Keratinocyte (primary cell): Measurements from ENCODE around the gene RHOBTB3. TPM values are rescaled to one million over a fixed set of nuclear protein-coding genes. Genes with fewer than 3 reads are reported as not detected.

Experiments used
- DNase-seq: peaks from one replicate; pipeline ENCODE4 v3.0.0-alpha.2; 2011; ENCODE audit warnings: low read depth, missing footprints, low spot score
- FAIRE-seq: peaks from 2 replicates; lab custom pipeline; 2011; peaks lifted over from hg19 to GRCh38; lab: Jason Lieb, UNC
- H2AFZ ChIP-seq: 2 replicates; pipeline ENCODE4 v1.6.0; 2012; ENCODE audit warnings: low read length, control low read depth, inconsistent platforms; ENCODE audit not compliant: control insufficient read depth
- H3K27ac ChIP-seq: 2 replicates; pipeline ENCODE4 v1.5.1; 2011; ENCODE audit warnings: low read length; ENCODE audit not compliant: control insufficient read depth, insufficient read depth
- H3K27me3 ChIP-seq: 3 replicates; pipeline ENCODE4 v1.6.0; 2011; ENCODE audit warnings: low read length; ENCODE audit not compliant: control insufficient read depth, insufficient read depth; ENCODE audit errors: extremely low read depth
- H3K36me3 ChIP-seq, 2 experiments: 2 replicates in 1 of 2; 3 replicates in 1 of 2; pipeline ENCODE4 v1.5.1; 2011; ENCODE audit warnings: low read length in 2 of 2, mild to moderate bottlenecking in 1 of 2; ENCODE audit not compliant: control insufficient read depth in 2 of 2, insufficient read depth in 2 of 2; ENCODE audit errors: extremely low read depth in 1 of 2
- H3K4me1 ChIP-seq: 3 replicates; pipeline ENCODE4 v1.5.1; 2011; ENCODE audit warnings: low read length; ENCODE audit not compliant: control insufficient read depth, insufficient read depth; ENCODE audit errors: extremely low read depth
- H3K4me2 ChIP-seq: 3 replicates; pipeline ENCODE4 v1.6.0; 2011; ENCODE audit warnings: low read depth, low read length; ENCODE audit not compliant: control insufficient read depth, insufficient read depth; ENCODE audit errors: extremely low read depth
- H3K4me3 ChIP-seq, 3 experiments: fragments of 200-600 bp in 1 of 3; sonication (generic) in 1 of 3; 2 replicates in 2 of 3; 3 replicates in 1 of 3; pipeline ENCODE4 v1.5.1; 2011 to 2016; ENCODE audit warnings: low read length in 3 of 3, mild to moderate bottlenecking in 3 of 3, control low read depth in 2 of 3, inconsistent platforms in 1 of 3, low read depth in 1 of 3, mixed read lengths in 1 of 3, mixed run types in 1 of 3, moderate library complexity in 1 of 3; ENCODE audit not compliant: control insufficient read depth in 2 of 3, insufficient read depth in 2 of 3; ENCODE audit errors: extremely low read depth in 1 of 3
- H3K79me2 ChIP-seq: 2 replicates; pipeline ENCODE4 v1.6.0; 2012; ENCODE audit warnings: low read length; ENCODE audit not compliant: control insufficient read depth, insufficient read depth
- H3K9ac ChIP-seq: 3 replicates; pipeline ENCODE4 v1.6.0; 2011; ENCODE audit warnings: low read length; ENCODE audit not compliant: control insufficient read depth, insufficient read depth; ENCODE audit errors: extremely low read depth
- H3K9me1 ChIP-seq: 3 replicates; pipeline ENCODE4 v1.6.0; 2011; ENCODE audit warnings: low read length; ENCODE audit not compliant: control insufficient read depth, insufficient read depth; ENCODE audit errors: extremely low read depth
- H3K9me3 ChIP-seq: 2 replicates; pipeline ENCODE4 v1.5.1; 2012; ENCODE audit warnings: low read depth, low read length; ENCODE audit not compliant: control insufficient read depth
- H4K20me1 ChIP-seq: 3 replicates; pipeline ENCODE4 v1.6.0; 2011; ENCODE audit warnings: low read length; ENCODE audit not compliant: control insufficient read depth, insufficient read depth; ENCODE audit errors: extremely low read depth
- CTCF ChIP-seq, 3 experiments: IDR thresholded peaks in 1 of 3; conservative IDR thresholded peaks in 1 of 3; optimal IDR thresholded peaks in 1 of 3; 2 replicates in 2 of 3; 3 replicates in 1 of 3; pipeline versions ENCODE3 to v1.5.1; 2011; ENCODE audit warnings: low read length in 3 of 3, mild to moderate bottlenecking in 3 of 3, moderate library complexity in 2 of 3, control low read depth in 1 of 3, inconsistent platforms in 1 of 3; ENCODE audit not compliant: insufficient read depth in 2 of 3; ENCODE audit errors: extremely low read depth in 1 of 3
- EZH2 ChIP-seq: IDR thresholded peaks from one replicate; pipeline ENCODE4 v1.6.1; 2012; ENCODE audit warnings: inconsistent platforms, mild to moderate bottlenecking, low read length, moderate library complexity
- dilution Hi-C: fragments of 300-500 bp; cut with MboI; formaldehyde crosslinking; loops from one replicate; pipeline ENCODE4 v1.7.0; 2020; ENCODE audit warnings: low sequenced_read_pairs; ENCODE audit not compliant: extremely low pct_ligation_motif_present
- polyA plus RNA-seq, 5 experiments: library from polyadenylated mRNA; depleted of rRNA in 3 of 5; stranded (reverse) in 3 of 5; stranded (forward) in 1 of 5; unstranded in 1 of 5; fragments of >200 nt; gene quantifications; 1 replicate in 1 of 5; 2 replicates in 3 of 5; 3 replicates in 1 of 5; pipeline versions ENCODE4 v1.2.1 to v1.2.3, GENCODE V29; 2011 to 2012; ENCODE audit warnings: missing spikeins in 2 of 5, low read depth in 1 of 5, low replicate concordance in 1 of 5

The RHOBTB3 gene
- polyA plus RNA-seq, 1 donor (not counting 4 experiments of a cell fraction or from before 2014, with no cell fraction given): 4.7 TPM

DNA sequence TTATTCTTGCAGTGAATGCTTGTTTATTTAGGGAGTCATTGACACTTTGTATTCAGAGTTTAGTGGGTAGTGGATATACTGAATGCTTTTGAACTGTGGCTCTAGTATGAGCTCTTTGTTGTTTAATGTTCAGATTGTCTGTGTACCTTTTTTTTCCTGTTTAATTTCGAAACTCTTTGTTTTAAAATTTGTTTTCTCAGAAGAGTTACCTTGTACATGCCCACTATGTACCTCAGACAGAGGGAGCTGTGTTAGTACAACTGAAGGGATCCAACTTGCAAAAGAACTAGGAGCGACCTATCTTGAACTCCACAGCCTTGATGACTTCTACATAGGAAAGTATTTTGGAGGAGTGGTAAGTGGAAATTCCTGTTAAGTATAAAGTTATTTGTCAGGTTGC lies 17.0 kb downstream of the RHOBTB3 start:
- no peak for DNase-seq
- TF ChIP-seq CTCF (optimal IDR thresholded peaks at IDR 0.05 in 1 of 3, IDR thresholded peaks at IDR 0.05 in 1 of 3, conservative IDR thresholded peaks at IDR 0.05 in 1 of 3; ENCODE audit: extremely low read depth in 1 of 3, insufficient read depth in 2 of 3, low read length in 3 of 3): no peak
- no peak for TF ChIP-seq EZH2
- H3K4me3 ChIP-seq: no peak overlapping the region
- H3K9me3 ChIP-seq: no peaks in the 10 kb centered on the region
- H4K20me1 ChIP-seq: no peaks in the 10 kb centered on the region
- H3K4me1 ChIP-seq: no peaks in the 10 kb centered on the region
- H3K9ac ChIP-seq: no peak overlapping the region
- H3K4me2 ChIP-seq: no peak overlapping the region
- no peaks in the 10 kb centered on the region for H3K9me1 ChIP-seq
- dilution Hi-C loops: no loop called here
- no peaks in the 10 kb centered on the region for H3K36me3 ChIP-seq
- no peak overlapping the region for H3K27ac ChIP-seq
- no peak for FAIRE-seq
- no peaks in the 10 kb centered on the region for H3K27me3 ChIP-seq
- H3K79me2 ChIP-seq: no peaks in the 10 kb centered on the region
- no peak overlapping the region for H2AFZ ChIP-seq

- H3K79me2 ChIP-seq: no peaks in the 10 kb centered on the region
- dilution Hi-C loops: no loop called here
- no peak for FAIRE-seq
These were observed 23.4 kb downstream of the RHOBTB3 start for GRCh38 chr5:95754545-95754944.

More at GRCh38 chr5:95754545-95754944, 23.4 kb downstream of the RHOBTB3 start:
- no peaks in the 10 kb centered on the region for H3K27me3 ChIP-seq
- H3K9me3 ChIP-seq: no peaks in the 10 kb centered on the region
- DNase-seq: no peak
- no peak overlapping the region for H3K9ac ChIP-seq
- H3K27ac ChIP-seq: no peak overlapping the region
- no peaks in the 10 kb centered on the region for H3K36me3 ChIP-seq
- H4K20me1 ChIP-seq: no peaks in the 10 kb centered on the region
- no peak overlapping the region for H2AFZ ChIP-seq
- TF ChIP-seq CTCF (optimal IDR thresholded peaks at IDR 0.05 in 1 of 3, IDR thresholded peaks at IDR 0.05 in 1 of 3, conservative IDR thresholded peaks at IDR 0.05 in 1 of 3; ENCODE audit: extremely low read depth in 1 of 3, insufficient read depth in 2 of 3, low read length in 3 of 3): no peak
- TF ChIP-seq EZH2: no peak
- H3K4me1 ChIP-seq: no peaks in the 10 kb centered on the region
- H3K4me2 ChIP-seq: no peak overlapping the region
- H3K4me3 ChIP-seq: no peak overlapping the region
- no peaks in the 10 kb centered on the region for H3K9me1 ChIP-seq
